Testis (tissue), 2 donors: ENCODE data around the gene BRPF1.

Experiments used
- CTCF ChIP-seq, 3 experiments: fragments of 450-650 bp in 2 of 3; fragments of 200-600 bp in 1 of 3; sonication (generic) in 1 of 3; IDR thresholded peaks; one replicate each; pipeline ENCODE4 v1.5.1; 2016 to 2019; ENCODE audit warnings: antibody characterized with exemption in 3 of 3, mild to moderate bottlenecking in 2 of 3, moderate library complexity in 1 of 3
- POLR2A ChIP-seq: fragments of 450-650 bp; IDR thresholded peaks from one replicate; pipeline ENCODE4 v1.6.1; 2017; ENCODE audit warnings: antibody characterized with exemption, mild to moderate bottlenecking, moderate library complexity

GRCh38 chr3:9721015-9721699 lies 10.4 kb upstream of the BRPF1 start:
- TF ChIP-seq POLR2A, result no peak
- no peak for TF ChIP-seq CTCF (IDR thresholded peaks at IDR 0.05)
